Hepatocyte (in vitro differentiated cells): Measurements from ENCODE around the gene MYO1B. TPM values are rescaled to one million over a fixed set of nuclear protein-coding genes. Genes with fewer than 3 reads are reported as not detected.

ENCODE experiments used
- DNase-seq: peaks from one replicate; pipeline ENCODE4 v3.0.0-alpha.2; 2016; ENCODE audit warnings: low spot score
- H2AFZ ChIP-seq: fragments of 200-600 bp; sonication (generic); 2 replicates; pipeline ENCODE4 v1.6.0; 2016; ENCODE audit warnings: antibody characterized with exemption, mild to moderate bottlenecking
- H3K27ac ChIP-seq: fragments of 200-600 bp; sonication (generic); 2 replicates; pipeline ENCODE4 v1.5.1; 2016; ENCODE audit warnings: mild to moderate bottlenecking
- H3K27me3 ChIP-seq: fragments of 200-600 bp; sonication (generic); 2 replicates; pipeline ENCODE4 v1.6.1; 2016
- H3K36me3 ChIP-seq: fragments of 200-600 bp; sonication (generic); replicated peaks from 2 replicates; pipeline ENCODE4 v1.5.1; 2016; ENCODE audit warnings: low read depth; ENCODE audit not compliant: insufficient read depth
- H3K4me1 ChIP-seq: fragments of 200-600 bp; sonication (generic); 2 replicates; pipeline ENCODE4 v1.5.1; 2016; ENCODE audit warnings: mild to moderate bottlenecking, moderate library complexity; ENCODE audit not compliant: insufficient read depth
- H3K4me2 ChIP-seq: fragments of 200-600 bp; sonication (generic); 2 replicates; pipeline ENCODE4 v1.6.0; 2016
- H3K4me3 ChIP-seq: fragments of 200-600 bp; sonication (generic); 2 replicates; pipeline ENCODE4 v1.5.1; 2016; ENCODE audit warnings: mild to moderate bottlenecking
- H3K79me2 ChIP-seq: fragments of 200-600 bp; sonication (generic); 2 replicates; pipeline ENCODE4 v1.6.0; 2017; ENCODE audit warnings: mild to moderate bottlenecking
- H3K9me2 ChIP-seq: fragments of 200-600 bp; sonication (generic); replicated peaks from 2 replicates; pipeline ENCODE4 v1.6.0; 2017; ENCODE audit warnings: mild to moderate bottlenecking; ENCODE audit not compliant: insufficient read depth
- H3K9me3 ChIP-seq: fragments of 200-600 bp; sonication (generic); 2 replicates; pipeline ENCODE4 v1.5.1; 2016; ENCODE audit warnings: low read depth, mild to moderate bottlenecking
- H4K20me1 ChIP-seq: fragments of 200-600 bp; sonication (generic); 2 replicates; pipeline ENCODE4 v1.6.0; 2016; ENCODE audit warnings: mild to moderate bottlenecking; ENCODE audit not compliant: insufficient read depth, poor library complexity, severe bottlenecking
- EZH2 ChIP-seq: fragments of 200-600 bp; sonication (generic); IDR thresholded peaks from 2 replicates; pipeline ENCODE4 v1.6.1; 2016; ENCODE audit warnings: antibody characterized with exemption, mild to moderate bottlenecking, borderline replicate concordance
- EZH2phosphoT487 ChIP-seq: fragments of 200-600 bp; sonication (generic); IDR thresholded peaks from one replicate; pipeline ENCODE4 v1.6.1; 2018; ENCODE audit warnings: antibody characterized with exemption, mild to moderate bottlenecking, low read depth, moderate library complexity; ENCODE audit not compliant: unreplicated experiment, severe bottlenecking
- WGBS: methylation state at CpG from one replicate; pipeline ENCODE4 v1.1.6; 2016; ENCODE audit warnings: low lambda C conversion rate; ENCODE audit errors: missing lambda C conversion rate; 5-methylcytosine and 5-hydroxymethylcytosine counted together
- polyA plus RNA-seq: library from polyadenylated mRNA; unstranded; fragments of >200 nt; fragmentation: Nextera tagmentation; extraction: Ambion mirVana; gene quantifications from 2 replicates; pipeline ENCODE4 v1.2.1, GENCODE V29; 2016
- total RNA-seq: library from RNA; depleted of rRNA; stranded (reverse); fragments of >200 nt; gene quantifications from 2 replicates; pipeline ENCODE4 v1.2.3, GENCODE V29; 2014
- TF ChIP-seq, protein P1 (sequence below): fragments of 200-600 bp; sonication (generic); IDR thresholded peaks from 2 replicates; pipeline ENCODE4 v1.5.1; 2016; ENCODE audit warnings: antibody characterized with exemption, mild to moderate bottlenecking; ENCODE audit not compliant: poor library complexity

The MYO1B gene
- total and polyA plus RNA-seq, 2 experiments from 2014 or later = 43.4 to 91.6 TPM

DNA sequence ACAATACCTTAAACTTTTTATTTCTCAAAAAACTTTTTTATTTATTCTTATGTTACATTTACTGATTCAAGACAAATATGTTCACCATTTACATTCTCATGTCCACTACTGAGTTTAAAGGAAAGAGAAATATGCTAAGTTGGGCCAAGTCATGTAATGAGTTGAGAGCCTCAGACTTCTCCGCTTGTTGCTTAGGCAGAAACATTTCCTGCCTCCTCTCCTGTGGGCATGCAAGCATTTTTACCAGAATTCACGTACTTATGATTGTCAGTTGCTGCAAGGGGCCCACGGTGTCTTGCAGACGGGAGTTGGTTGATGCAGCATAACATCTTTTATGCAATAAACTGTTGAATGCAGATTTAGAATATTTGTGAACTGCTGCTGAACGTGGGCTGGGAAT is 51.8 kb downstream of the MYO1B start:
- H4K20me1 ChIP-seq = no peaks in the 10 kb centered on the region
- no peaks in the 10 kb centered on the region for H3K4me1 ChIP-seq
- no peaks in the 10 kb centered on the region for H3K9me3 ChIP-seq
- H3K27me3 ChIP-seq = no peaks in the 10 kb centered on the region
- no peak overlapping the region for H3K27ac ChIP-seq
- H3K9me2 ChIP-seq = no peaks in the 10 kb centered on the region
- H3K79me2 ChIP-seq = peaks cover 42% of the 10 kb centered on the region
- 68% methylated on average over 5 of the region's 5 CpGs for WGBS
- TF ChIP-seq EZH2phosphoT487 (no peak), EZH2 (no peak)
- TF ChIP-seq, protein P1, sequence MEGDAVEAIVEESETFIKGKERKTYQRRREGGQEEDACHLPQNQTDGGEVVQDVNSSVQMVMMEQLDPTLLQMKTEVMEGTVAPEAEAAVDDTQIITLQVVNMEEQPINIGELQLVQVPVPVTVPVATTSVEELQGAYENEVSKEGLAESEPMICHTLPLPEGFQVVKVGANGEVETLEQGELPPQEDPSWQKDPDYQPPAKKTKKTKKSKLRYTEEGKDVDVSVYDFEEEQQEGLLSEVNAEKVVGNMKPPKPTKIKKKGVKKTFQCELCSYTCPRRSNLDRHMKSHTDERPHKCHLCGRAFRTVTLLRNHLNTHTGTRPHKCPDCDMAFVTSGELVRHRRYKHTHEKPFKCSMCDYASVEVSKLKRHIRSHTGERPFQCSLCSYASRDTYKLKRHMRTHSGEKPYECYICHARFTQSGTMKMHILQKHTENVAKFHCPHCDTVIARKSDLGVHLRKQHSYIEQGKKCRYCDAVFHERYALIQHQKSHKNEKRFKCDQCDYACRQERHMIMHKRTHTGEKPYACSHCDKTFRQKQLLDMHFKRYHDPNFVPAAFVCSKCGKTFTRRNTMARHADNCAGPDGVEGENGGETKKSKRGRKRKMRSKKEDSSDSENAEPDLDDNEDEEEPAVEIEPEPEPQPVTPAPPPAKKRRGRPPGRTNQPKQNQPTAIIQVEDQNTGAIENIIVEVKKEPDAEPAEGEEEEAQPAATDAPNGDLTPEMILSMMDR = no peak
- DNase-seq = no peak
- H3K4me3 ChIP-seq = no peak overlapping the region
- no peak overlapping the region for H2AFZ ChIP-seq
- no peak overlapping the region for H3K4me2 ChIP-seq
- H3K36me3 ChIP-seq = no peaks in the 10 kb centered on the region

DNA sequence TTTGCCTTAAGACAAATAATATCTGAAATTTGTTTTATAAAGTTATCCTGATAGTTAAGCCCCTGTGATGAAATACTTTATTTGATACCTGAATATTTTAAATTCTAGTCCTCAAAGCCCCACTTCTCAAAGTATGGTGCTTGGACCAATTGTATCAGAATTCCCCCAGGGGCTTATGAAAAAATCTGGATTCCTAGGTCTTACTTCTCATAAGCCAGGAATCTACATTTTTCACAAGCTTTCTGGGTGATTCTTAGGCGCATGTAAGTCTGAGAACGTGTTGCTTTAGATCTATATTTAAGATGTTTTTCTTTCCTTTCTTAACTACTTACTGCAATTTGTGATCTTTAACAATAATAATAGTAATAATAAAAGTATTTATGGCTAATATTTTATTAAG is 53.1 kb downstream of the MYO1B start:
- H2AFZ ChIP-seq = no peak overlapping the region
- DNase-seq = no peak
- H3K4me2 ChIP-seq = no peak overlapping the region
- H4K20me1 ChIP-seq = no peaks in the 10 kb centered on the region
- H3K36me3 ChIP-seq = no peaks in the 10 kb centered on the region
- 88% methylated on average over 2 of the region's 2 CpGs for WGBS
- H3K27me3 ChIP-seq = no peaks in the 10 kb centered on the region
- peaks cover 38% of the 10 kb centered on the region for H3K79me2 ChIP-seq
- H3K9me2 ChIP-seq = no peaks in the 10 kb centered on the region
- no peaks in the 10 kb centered on the region for H3K9me3 ChIP-seq
- no peak overlapping the region for H3K27ac ChIP-seq
- H3K4me1 ChIP-seq = peaks cover 8% of the 10 kb centered on the region
- TF ChIP-seq, protein P1 = no peak
- TF ChIP-seq EZH2phosphoT487 (no peak), EZH2 (no peak)
- H3K4me3 ChIP-seq = no peak overlapping the region

DNA sequence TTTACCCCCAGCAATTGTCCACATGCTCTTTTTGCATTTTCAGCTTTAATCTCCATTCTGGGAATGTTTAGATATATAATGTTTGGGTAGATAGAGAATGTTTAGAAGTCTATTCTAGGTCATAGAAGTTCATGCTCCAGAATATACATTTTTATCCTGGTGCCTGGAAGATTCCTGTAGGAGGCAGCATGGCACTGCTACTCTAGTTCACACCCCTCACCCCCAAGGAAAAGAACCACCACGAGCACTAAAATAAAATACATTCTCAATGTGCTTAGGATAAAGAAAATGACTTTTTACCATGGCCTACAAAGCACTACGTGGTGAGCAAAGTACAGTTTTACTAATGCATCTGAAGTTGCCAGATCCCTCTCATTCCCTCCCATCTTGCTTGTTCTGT is 53.8 kb downstream of the MYO1B start:
- no peak overlapping the region for H3K27ac ChIP-seq

More for the DNA sequence above, 53.8 kb downstream of the MYO1B start:
- H3K9me3 ChIP-seq = no peaks in the 10 kb centered on the region
- DNase-seq = no peak
- H3K4me1 ChIP-seq = peaks cover 14% of the 10 kb centered on the region
- 57% methylated on average over 2 of the region's 2 CpGs for WGBS
- H3K79me2 ChIP-seq = peaks cover 32% of the 10 kb centered on the region
- H3K4me3 ChIP-seq = no peak overlapping the region
- no peaks in the 10 kb centered on the region for H4K20me1 ChIP-seq
- no peaks in the 10 kb centered on the region for H3K27me3 ChIP-seq
- no peak overlapping the region for H2AFZ ChIP-seq
- H3K4me2 ChIP-seq = no peak overlapping the region
- TF ChIP-seq EZH2phosphoT487 (no peak), EZH2 (no peak)
- TF ChIP-seq, protein P1 = no peak
- H3K36me3 ChIP-seq = no peaks in the 10 kb centered on the region
- H3K9me2 ChIP-seq = no peaks in the 10 kb centered on the region
